ENCODE measurements around the gene AASDH. TPM values are rescaled to one million over a fixed set of nuclear protein-coding genes. Genes with fewer than 3 reads are reported as not detected.

Gene AASDH
- polyA plus RNA-seq, 1 of the 3 experiments (the other 2 are of a cell fraction), result 4.4 TPM

DNA sequence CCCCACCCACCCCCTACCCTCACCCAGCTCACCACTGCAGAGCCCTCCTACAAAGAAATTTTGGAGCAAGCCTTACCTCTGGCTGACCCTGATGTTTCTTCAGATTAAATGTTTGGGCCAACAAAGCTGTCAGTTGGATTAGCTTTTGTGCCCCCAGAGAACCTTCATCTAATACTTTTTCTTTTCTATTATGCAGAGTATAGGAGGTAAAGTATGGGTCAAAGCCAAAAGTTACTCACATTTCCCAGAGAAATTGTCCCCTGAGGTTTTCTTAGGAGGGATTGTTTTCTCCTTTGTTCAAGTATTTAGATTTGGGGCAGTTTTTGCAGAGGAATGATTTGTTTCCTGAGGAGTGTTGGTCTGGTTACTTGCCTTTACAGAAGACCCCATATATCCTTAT is 69.5 kb downstream of the AASDH start:
- Histone ChIP-seq H3K4me2 (no peak overlapping the region), H3K27ac (ENCODE audit: low read depth in 2 of 2, low read length in 1 of 2) (no peak overlapping the region), H3K9me2 (no peaks in the 10 kb centered on the region), H3K9ac (no peak overlapping the region), H3K36me3 (replicated peaks in 1 of 2; ENCODE audit: control insufficient read depth in 1 of 2, insufficient read depth in 2 of 2, low read length in 1 of 2) (peaks cover 0 to 3% of the 10 kb centered on the region in 2 experiments), H4K20me1 (ENCODE audit: insufficient read depth) (no peaks in the 10 kb centered on the region), H3K4me3 (ENCODE audit: low read depth in 2 of 2, low read length in 1 of 2) (no peak overlapping the region), H3K4me1 (ENCODE audit: control insufficient read depth in 1 of 2, insufficient read depth in 2 of 2, low read depth in 1 of 2, low read length in 1 of 2) (no peaks in the 10 kb centered on the region; a peak in 1 of 4 replicates), H3K9me3 (no peaks in the 10 kb centered on the region), H3F3A (replicated peaks; ENCODE audit: insufficient read depth) (no peaks in the 10 kb centered on the region), H3K27me3 (ENCODE audit: insufficient read depth) (no peaks in the 10 kb centered on the region), H3K79me2 (ENCODE audit: insufficient read depth) (no peaks in the 10 kb centered on the region), H2AFZ (ENCODE audit: low read depth) (no peak overlapping the region)
- ChIA-PET POLR2A (interaction anchor here (1.6 kb wide), 1 partner anchor 369 kb away, joined by 3 read pairs; the partner anchor contains the start of gene CEP135), CTCF (no interaction called here)
- TF ChIP-seq RCOR1 (IDR thresholded peaks at IDR 0.05; ENCODE audit: low read length) (no peak), MAX (IDR thresholded peaks at IDR 0.05; ENCODE audit: low read depth) (no peak), USF2 (IDR thresholded peaks at IDR 0.05; ENCODE audit: borderline replicate concordance, low read depth, low read length) (no peak), CHD2 (IDR thresholded peaks at IDR 0.05; ENCODE audit: low read length, partially characterized antibody) (no peak), FOXJ3 (CRISPR knock-in tag; IDR thresholded peaks at IDR 0.05) (no peak), ELF1 (IDR thresholded peaks at IDR 0.05) (no peak), TEAD4 (IDR thresholded peaks at IDR 0.05; ENCODE audit: borderline replicate concordance, insufficient read depth) (no peak), RFX5 (IDR thresholded peaks at IDR 0.05; ENCODE audit: low read length) (no peak), FOXM1 (IDR thresholded peaks at IDR 0.05; ENCODE audit: low read depth) (no peak), SIN3A (IDR thresholded peaks at IDR 0.05; ENCODE audit: borderline replicate concordance, low read depth, low read length) (no peak), SMC3 (IDR thresholded peaks at IDR 0.05; ENCODE audit: low read depth, low read length) (no peak), MXI1 (IDR thresholded peaks at IDR 0.05; ENCODE audit: low read depth, low read length) (no peak)
- TF ChIP-seq, protein P1, sequence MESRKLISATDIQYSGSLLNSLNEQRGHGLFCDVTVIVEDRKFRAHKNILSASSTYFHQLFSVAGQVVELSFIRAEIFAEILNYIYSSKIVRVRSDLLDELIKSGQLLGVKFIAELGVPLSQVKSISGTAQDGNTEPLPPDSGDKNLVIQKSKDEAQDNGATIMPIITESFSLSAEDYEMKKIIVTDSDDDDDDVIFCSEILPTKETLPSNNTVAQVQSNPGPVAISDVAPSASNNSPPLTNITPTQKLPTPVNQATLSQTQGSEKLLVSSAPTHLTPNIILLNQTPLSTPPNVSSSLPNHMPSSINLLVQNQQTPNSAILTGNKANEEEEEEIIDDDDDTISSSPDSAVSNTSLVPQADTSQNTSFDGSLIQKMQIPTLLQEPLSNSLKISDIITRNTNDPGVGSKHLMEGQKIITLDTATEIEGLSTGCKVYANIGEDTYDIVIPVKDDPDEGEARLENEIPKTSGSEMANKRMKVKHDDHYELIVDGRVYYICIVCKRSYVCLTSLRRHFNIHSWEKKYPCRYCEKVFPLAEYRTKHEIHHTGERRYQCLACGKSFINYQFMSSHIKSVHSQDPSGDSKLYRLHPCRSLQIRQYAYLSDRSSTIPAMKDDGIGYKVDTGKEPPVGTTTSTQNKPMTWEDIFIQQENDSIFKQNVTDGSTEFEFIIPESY (IDR thresholded peaks at IDR 0.05; ENCODE audit: borderline replicate concordance, low read depth), result no peak
- no peak for DNase-seq

- WGBS (ENCODE audit: low lambda C conversion rate), result 85% methylated on average over 22 of the region's 29 CpGs
- POLR2A ChIA-PET, result no interaction called here
These were observed 71.2 kb downstream of the AASDH start for GRCh38 chr4:56316011-56316650.

More at GRCh38 chr4:56316011-56316650, 71.2 kb downstream of the AASDH start:
- Histone ChIP-seq H3K27ac (ENCODE audit: low read depth in 2 of 2, low read length in 1 of 2) (no peak overlapping the region), H3K4me1 (ENCODE audit: control insufficient read depth in 1 of 2, insufficient read depth in 2 of 2, low read depth in 1 of 2, low read length in 1 of 2) (peaks cover 0 to 9% of the 10 kb centered on the region in 2 experiments; a peak in 2 of 4 replicates), H3K9me3 (no peaks in the 10 kb centered on the region), H3K9ac (no peak overlapping the region), H3K4me3 (ENCODE audit: low read depth in 2 of 2, low read length in 1 of 2) (no peak overlapping the region), H3K9me2 (no peaks in the 10 kb centered on the region), H3K36me3 (replicated peaks in 1 of 2; ENCODE audit: control insufficient read depth in 1 of 2, insufficient read depth in 2 of 2, low read length in 1 of 2) (peaks cover 0 to 3% of the 10 kb centered on the region in 2 experiments), H4K20me1 (ENCODE audit: insufficient read depth) (no peaks in the 10 kb centered on the region), H3K4me2 (no peak overlapping the region), H3K27me3 (ENCODE audit: insufficient read depth) (no peaks in the 10 kb centered on the region), H2AFZ (ENCODE audit: low read depth) (no peak overlapping the region), H3K79me2 (ENCODE audit: insufficient read depth) (no peaks in the 10 kb centered on the region), H3F3A (replicated peaks; ENCODE audit: insufficient read depth) (peaks cover 5% of the 10 kb centered on the region)
- DNase-seq, result no peak
- CTCF ChIA-PET, result no interaction called here
- TF ChIP-seq MAX (IDR thresholded peaks at IDR 0.05; ENCODE audit: low read depth), result no peak
- TF ChIP-seq FOXJ3 (CRISPR knock-in tag; IDR thresholded peaks at IDR 0.05), result no peak
- TF ChIP-seq JUND (IDR thresholded peaks at IDR 0.05), result no peak
- TF ChIP-seq TEAD4 (IDR thresholded peaks at IDR 0.05; ENCODE audit: borderline replicate concordance, insufficient read depth), result no peak
- TF ChIP-seq, protein P2, sequence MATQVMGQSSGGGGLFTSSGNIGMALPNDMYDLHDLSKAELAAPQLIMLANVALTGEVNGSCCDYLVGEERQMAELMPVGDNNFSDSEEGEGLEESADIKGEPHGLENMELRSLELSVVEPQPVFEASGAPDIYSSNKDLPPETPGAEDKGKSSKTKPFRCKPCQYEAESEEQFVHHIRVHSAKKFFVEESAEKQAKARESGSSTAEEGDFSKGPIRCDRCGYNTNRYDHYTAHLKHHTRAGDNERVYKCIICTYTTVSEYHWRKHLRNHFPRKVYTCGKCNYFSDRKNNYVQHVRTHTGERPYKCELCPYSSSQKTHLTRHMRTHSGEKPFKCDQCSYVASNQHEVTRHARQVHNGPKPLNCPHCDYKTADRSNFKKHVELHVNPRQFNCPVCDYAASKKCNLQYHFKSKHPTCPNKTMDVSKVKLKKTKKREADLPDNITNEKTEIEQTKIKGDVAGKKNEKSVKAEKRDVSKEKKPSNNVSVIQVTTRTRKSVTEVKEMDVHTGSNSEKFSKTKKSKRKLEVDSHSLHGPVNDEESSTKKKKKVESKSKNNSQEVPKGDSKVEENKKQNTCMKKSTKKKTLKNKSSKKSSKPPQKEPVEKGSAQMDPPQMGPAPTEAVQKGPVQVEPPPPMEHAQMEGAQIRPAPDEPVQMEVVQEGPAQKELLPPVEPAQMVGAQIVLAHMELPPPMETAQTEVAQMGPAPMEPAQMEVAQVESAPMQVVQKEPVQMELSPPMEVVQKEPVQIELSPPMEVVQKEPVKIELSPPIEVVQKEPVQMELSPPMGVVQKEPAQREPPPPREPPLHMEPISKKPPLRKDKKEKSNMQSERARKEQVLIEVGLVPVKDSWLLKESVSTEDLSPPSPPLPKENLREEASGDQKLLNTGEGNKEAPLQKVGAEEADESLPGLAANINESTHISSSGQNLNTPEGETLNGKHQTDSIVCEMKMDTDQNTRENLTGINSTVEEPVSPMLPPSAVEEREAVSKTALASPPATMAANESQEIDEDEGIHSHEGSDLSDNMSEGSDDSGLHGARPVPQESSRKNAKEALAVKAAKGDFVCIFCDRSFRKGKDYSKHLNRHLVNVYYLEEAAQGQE (IDR thresholded peaks at IDR 0.05; ENCODE audit: low read depth, low read length), result no peak
- no peak for TF ChIP-seq SMC3 (IDR thresholded peaks at IDR 0.05; ENCODE audit: low read depth, low read length)
- no peak for TF ChIP-seq POLR2AphosphoS5 (IDR thresholded peaks at IDR 0.05; ENCODE audit: low read depth, low read length)
- TF ChIP-seq FOXM1 (IDR thresholded peaks at IDR 0.05; ENCODE audit: low read depth), result no peak
